Loucy (cell line): Measurements from ENCODE around the gene FHL1.

Source experiments
- CTCF ChIP-seq: fragments of 200-600 bp; sonication (generic); conservative IDR thresholded peaks from 2 replicates; pipeline ENCODE4 v1.5.1; 2014; ENCODE audit warnings: mild to moderate bottlenecking, antibody characterized with exemption, low read length
- EZH2phosphoT487 ChIP-seq: fragments of 200-600 bp; IDR thresholded peaks from 2 replicates; pipeline ENCODE4 v1.6.1; 2018; ENCODE audit warnings: antibody characterized with exemption, mild to moderate bottlenecking, moderate library complexity, borderline replicate concordance

DNA sequence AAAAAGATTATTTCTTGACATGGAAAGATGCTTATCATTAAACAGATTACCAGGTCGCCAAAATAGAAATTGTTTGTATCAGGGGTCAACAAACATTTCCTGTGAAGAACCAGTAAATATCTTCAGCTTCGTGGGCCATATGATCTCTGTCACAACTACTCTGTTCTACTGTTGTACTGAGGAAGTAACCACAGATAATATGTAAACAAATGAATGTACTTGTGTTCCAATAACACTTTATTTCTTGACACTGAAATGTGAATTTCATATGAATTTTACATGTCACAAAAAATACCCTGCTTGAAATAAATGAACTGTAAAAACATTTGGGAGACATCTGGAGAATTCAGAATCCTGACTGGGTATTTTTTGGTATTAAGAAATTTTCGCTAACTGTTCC lies 4.7 kb upstream of the FHL1 start:
- TF ChIP-seq CTCF (no peak), EZH2phosphoT487 (no peak)
